ENCODE measurements around the gene ZNF283.

ZNF283 gene

DNA sequence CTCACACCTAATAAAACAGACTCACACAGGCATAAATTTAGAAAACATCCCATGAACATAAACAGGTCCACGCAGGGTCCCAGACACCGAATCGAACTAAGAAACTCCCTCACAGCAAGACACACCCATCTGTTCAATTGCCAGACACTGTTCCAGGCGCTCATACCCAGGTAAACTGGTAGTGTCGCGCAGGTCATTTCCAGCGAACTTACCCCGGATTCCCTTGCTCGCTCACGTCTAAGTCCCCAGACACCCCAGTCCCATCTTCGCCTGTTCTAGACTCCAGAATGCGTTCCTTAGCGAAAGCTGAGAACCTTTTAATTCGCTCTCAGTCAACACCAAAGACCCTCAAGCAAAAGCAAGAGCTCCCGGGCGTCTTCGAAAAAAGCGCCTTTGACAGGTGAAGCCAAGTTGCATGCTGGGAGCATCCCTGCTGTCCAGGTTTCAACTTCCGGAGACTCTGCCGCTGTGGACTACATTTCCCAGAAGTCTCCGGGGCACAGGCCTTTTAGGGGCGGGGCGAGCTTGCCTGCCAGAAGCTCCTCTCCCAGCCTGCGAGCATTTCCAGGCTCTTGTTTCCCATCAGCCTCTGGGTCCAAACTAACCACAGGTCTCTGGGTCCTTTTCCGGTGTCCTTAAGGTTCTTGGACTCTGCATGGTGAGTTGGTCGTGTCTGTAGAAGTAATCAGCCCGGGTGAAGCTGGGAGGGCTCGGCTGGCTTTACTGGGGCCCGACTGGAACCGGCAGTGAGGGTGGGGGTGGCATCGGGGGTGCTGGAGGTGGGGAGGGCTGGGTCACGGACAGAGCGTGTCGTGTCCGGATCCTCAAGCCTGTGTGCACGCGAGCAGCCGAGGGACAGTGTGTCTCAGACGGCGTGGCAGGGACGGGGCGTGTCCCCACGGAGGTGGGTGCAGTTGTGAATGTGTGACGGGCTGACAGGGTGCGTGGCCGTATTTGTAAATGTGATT, at the start of gene ZNF283:
TSS of gene ZNF283 (plus strand) at position 535 of the 968 bp plus-strand sequence. CDS start 6,184 bp downstream, outside the sequence.
- DNase-seq, result peak; percentile 92 to 96

- DNase-seq, result no peak
Observed at GRCh38 chr19:43778651-43779050, 48.5 kb upstream of the ZNF283 start.

DNA sequence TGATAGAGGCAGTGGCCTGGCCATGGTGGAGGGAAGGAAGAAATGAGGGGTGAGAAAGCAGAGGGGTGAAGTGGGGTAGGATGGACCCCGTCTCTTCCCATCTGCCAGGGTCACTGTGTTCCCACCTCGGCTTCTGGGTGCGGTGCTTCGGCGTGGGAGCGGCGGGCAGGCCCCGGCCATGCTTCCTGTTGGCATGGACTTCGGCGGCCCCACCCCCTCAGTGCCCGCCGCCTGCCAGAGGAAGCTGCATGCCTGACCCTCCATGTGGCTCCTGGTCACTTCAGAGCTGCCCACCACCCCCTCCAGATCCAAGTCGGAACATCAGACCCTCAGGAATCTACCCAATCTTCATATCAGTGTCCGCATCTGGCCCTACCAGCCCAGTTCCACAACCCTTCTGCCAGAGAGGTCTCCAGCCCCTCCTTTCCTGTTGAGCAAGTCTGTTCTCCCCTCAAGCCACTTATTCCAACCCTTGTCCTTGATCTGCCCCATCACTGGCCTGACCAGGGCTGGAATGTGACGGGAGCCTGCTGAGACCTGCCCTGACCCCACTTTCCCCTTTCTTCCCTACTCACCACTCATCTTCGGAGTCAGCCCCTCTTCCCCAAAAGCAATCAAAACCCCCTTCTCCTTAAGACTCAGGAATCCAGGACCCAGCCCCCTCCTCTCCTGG, 47.8 kb upstream of the ZNF283 start:
- no peak for DNase-seq

- DNase-seq, result no peak
Observed at GRCh38 chr19:43779820-43780219, 47.3 kb upstream of the ZNF283 start.

DNA sequence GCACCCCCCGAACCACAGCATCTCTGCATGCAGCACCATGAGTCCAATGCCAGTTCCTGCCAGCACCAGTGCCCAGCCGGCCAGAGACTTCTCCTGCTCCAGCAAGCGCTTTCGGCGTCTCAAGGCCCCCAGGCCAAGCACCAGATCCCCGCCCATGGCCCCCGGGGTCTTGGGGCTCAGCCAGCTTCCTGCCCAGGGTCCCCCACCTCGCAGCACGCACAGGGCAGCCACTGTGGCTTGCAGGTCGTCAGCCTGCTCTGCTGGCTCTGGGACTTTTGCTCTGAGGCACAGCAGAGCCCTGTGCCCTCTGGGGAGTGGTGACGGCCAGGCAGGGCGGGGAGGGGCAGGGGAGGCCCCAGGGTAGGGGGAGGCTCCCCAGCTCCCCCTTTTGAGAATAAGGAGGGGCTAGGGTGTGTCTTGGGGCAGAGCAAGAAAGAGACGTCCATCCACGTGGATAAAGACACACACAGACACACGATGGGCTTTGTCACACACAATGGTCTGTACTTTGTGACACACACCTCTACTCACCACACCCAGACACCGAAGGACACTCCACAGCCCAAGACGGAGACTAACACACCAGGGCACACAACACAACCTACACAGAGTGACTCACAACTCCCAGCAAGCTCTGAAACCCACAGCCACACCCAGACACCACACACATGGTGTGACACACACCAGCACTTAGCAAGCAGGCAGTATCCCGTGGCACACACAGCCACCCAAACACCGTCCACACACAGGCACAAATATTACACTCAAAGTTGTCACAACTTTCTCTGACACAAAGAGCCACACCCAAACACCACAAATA, 46.2 kb upstream of the ZNF283 start, which contains the start of gene KCNN4:
TSS of gene KCNN4 (minus strand) at position 268 of the 820 bp plus-strand sequence. CDS start at position 156, 112 bp downstream.
- no peak for DNase-seq

DNA sequence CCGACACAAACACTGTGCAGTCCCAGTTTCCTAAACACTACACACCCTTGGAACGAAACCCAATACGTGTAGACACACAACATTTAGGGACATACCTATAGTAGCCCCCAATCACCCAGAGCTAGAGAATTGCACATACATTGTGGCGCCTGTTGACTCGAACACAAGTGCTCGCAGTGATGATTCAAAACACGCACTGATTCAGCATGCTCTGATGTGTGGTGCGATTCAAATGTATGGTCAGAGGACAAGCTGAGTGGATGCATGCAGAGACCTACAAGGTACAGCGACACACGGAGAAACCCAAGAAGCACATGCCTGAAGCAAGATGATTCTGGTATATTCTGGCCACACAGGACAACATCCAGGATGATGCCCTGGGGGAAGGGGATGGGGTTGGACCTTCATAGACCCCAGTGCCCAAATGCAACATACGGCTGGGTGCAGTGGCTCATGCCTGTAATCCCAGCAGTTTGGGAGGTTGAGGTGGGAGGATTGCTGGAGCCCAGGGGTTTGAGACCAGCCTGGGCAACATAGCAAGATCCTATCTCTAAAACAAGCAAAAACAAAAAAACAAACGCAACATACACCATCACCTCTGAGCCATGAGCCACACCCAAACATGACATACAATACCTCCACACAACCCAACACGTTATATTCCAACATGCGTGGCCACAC, 45.4 kb upstream of the ZNF283 start:
- DNase-seq, result no peak

DNA sequence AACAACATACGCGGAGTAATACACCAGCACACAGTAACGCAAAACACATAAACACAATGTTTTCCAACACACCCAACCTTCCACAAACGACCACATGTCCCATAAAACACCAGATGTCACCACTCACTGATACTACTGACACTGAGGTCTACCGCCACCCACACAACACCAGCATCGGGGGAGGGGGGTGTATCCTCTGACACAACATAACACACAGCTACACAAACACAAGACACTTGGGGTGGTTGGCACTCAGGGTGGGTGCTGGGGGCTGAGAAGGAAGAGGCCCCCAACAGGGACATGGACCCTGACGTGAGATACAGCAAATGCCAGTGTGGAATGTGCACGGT, 44.8 kb upstream of the ZNF283 start:
- no peak for DNase-seq

DNA sequence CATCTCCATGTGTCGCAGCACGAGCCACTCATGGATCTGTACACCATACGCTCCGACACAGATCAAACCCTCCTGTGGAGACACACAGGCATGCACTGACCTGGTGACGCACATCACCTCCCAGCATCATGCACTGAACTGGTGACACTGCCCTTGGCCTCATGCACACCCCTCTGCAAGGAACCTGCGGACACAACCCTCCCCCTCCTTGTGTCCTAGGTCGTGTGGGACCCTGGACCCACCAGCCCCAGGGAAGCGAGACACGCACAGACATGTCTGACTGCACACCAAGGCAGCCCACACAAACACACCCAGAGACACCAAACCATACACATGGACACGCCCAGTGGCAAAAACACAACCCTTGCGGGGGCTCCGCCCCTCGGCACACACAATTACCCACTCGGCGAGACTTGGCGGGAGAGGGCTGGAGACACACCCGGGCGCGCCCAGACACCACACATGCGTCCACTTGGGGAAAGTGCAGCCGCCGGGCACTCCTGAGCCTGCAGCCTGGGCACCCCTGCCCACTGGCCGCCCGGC, 44.4 kb upstream of the ZNF283 start:
- no peak for DNase-seq

GRCh38 chr19:43783636-43784035, 43.5 kb upstream of the ZNF283 start:
- no peak for DNase-seq

GRCh38 chr19:43784241-43784980, 42.7 kb upstream of the ZNF283 start:
- DNase-seq, result no peak

GRCh38 chr19:43784981-43785808, 41.9 kb upstream of the ZNF283 start:
- DNase-seq, result peak; percentile 31 to 63

- no peak for DNase-seq
Observed at GRCh38 chr19:43786665-43787064, 40.5 kb upstream of the ZNF283 start.

GRCh38 chr19:43789029-43789428, 38.1 kb upstream of the ZNF283 start:
- no peak for DNase-seq

GRCh38 chr19:43790587-43790986, 36.5 kb upstream of the ZNF283 start:
- no peak for DNase-seq

- no peak for DNase-seq
Observed at GRCh38 chr19:43797118-43797517, 30.0 kb upstream of the ZNF283 start.

GRCh38 chr19:43797556-43797955, 29.6 kb upstream of the ZNF283 start:
- no peak for DNase-seq

DNA sequence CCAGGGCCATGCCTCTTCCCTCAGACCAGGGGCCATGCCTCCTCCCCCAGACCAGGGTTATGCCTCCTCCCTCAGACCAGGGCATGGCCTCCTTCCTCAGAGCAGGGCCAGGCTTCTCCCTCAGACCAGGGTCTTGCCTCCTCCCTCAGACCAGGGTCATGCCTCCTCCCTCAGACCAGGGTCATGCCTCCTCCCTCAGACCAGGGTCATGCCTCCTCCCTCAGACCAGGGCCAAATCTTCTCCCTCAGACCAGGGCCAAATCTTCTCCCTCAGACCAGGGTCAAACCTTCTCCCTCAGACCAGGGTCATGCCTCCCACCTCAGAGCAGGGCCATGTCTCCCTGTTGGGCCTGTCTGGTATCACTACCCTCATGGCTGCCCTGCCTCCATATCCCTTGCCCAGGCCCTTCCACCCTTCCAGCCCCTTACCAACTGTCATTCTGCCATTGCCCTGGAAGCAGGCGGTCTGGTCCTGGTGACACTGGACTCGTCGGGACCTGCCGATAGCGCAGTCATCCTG, 29.0 kb upstream of the ZNF283 start:
- no peak for DNase-seq

GRCh38 chr19:43798546-43799409, 28.3 kb upstream of the ZNF283 start:
- peak; percentile 65 to 71 for DNase-seq

DNA sequence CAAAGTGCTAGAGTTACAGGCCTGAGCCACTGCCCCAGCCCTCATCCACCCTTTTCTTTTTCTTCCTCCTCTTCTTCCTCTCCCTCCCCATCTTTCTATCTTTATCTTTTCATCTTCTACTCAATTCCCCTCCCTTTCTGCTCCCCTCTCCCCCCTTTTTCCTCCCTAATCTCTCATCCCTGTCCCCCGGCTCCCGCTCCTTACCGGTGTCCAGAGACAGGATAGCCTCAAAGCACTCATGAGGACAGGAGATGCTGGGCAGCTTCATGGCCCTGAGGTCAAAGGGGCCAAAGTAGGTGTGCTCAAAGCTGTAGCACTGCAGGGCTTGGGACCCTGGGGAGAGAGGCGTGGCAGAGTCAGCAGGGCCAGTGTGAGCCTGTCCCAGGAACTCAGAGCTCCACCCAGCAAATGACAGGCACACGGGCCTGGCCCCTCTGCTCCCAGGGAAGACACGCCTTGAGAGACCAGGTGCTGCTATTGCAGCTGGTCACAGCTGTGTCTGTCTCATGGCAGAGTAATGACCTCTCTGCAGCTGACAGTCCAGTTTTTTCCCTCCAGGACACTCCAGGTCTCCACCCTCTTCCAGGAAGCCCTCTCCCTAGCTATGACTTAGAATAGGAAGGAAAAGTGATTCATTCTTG, 27.5 kb upstream of the ZNF283 start:
- no peak for DNase-seq
